NOMO-1 treated with DMSO at 0.1 percent for 48 hours (cell line): ENCODE measurements around the gene PTPMT1.
"Not testable (repeated sequence)": the region's sequence is repeated elsewhere in the genome, so short reads cannot be mapped to it uniquely, and the experiment has no call there.

Experiments
- DNase-seq: peaks from one replicate; lab custom pipeline; 2025; ENCODE audit not compliant: unreplicated experiment; lab: John Stamatoyannopoulos, UW

Gene PTPMT1, protein sequence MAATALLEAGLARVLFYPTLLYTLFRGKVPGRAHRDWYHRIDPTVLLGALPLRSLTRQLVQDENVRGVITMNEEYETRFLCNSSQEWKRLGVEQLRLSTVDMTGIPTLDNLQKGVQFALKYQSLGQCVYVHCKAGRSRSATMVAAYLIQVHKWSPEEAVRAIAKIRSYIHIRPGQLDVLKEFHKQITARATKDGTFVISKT

DNA sequence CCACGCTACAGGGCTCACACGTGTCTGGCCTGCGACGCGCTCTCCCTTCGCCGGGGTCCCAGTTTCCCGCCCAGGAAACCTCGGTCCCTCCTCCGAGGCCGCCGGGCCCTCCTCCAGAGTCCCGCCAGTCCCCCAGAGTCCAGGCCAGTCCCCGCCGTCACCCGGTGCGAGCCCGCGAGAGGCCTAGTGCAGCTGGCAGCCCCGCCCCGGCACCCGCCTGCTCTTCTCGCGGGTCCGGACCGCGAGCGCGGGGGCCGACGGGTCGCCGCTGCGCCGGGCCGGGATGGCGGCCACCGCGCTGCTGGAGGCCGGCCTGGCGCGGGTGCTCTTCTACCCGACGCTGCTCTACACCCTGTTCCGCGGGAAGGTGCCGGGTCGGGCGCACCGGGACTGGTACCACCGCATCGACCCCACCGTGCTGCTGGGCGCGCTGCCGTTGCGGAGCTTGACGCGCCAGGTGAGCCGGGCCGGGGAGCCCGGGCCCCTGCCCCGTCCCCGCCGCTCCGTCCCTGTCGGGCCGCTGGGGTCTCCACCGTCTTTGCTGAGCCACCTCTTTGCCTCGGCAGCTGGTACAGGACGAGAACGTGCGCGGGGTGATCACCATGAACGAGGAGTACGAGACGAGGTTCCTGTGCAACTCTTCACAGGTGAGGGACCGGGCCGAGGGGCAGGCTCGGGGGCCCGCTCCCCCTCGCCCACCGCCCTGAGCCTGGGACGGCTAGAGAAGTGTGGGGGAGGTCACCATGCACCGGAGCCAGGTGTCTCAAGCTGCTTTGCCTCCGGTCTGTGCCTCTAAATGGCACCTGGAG lies at the start of gene PTPMT1:
PTPMT1 (plus strand) TSS at position 260 of the 809 bp plus-strand sequence; CDS start at position 284, 24 bp downstream.
- DNase-seq: peak; percentile 60

DNA sequence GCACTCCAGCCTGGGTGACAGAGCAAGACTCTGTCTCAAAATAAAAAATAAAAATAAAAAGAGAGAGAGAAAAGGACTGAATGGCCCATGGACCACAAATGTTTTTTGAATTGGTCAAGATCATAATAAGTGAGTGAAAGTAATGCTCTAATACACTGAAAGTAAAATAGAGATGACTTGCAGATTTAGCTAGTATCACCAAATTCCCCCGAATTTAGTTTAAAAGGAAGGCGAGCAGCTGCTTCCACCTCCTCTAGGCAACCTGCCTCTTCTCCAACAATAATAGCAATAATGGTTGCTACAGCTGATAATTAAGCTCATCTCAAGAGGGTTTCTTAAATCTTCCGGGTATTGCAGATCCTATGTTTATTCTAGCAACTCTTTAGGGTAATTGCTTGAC lies 49.2 kb upstream of the PTPMT1 start:
- DNase-seq: no peak

DNA sequence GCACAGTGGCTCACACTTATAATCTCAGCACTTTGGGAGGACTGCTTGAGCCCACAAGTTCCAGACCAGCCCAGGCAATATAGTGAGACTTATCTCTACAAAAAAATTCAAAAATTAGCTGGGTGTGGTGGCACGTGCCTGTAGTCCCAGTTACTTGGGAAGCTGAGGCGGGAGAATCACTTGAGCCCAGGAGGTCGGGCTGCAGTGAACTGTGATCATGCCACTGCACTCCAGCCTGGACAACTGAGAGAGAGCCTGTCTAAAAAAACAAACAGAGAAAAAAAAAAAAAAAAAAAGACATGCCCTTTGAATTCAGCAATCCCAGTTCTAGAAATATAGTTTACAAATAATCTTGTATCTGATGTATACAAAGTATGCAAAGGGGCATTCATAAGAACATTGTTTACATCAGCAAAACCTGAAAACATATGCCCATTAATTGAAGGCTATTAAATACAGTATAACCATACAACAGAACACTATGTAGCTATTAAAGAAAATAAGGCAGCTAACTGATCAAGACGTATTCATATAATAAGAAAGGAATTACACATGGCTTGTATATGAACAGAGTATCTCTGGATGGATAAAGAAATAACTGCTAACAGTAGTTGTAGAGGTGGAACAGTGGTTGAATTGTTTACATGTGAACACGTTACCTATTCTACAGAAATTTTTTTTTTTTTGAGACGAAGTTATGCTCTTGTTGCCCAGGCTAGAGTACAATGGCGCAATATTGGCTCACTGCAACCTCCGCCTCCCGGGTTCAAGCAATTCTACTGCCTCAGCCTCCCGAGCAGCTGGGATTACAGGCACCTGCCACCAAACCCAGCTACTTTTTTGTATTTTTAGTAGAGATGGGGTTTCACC lies 48.2 kb upstream of the PTPMT1 start:
- no peak for DNase-seq

DNA sequence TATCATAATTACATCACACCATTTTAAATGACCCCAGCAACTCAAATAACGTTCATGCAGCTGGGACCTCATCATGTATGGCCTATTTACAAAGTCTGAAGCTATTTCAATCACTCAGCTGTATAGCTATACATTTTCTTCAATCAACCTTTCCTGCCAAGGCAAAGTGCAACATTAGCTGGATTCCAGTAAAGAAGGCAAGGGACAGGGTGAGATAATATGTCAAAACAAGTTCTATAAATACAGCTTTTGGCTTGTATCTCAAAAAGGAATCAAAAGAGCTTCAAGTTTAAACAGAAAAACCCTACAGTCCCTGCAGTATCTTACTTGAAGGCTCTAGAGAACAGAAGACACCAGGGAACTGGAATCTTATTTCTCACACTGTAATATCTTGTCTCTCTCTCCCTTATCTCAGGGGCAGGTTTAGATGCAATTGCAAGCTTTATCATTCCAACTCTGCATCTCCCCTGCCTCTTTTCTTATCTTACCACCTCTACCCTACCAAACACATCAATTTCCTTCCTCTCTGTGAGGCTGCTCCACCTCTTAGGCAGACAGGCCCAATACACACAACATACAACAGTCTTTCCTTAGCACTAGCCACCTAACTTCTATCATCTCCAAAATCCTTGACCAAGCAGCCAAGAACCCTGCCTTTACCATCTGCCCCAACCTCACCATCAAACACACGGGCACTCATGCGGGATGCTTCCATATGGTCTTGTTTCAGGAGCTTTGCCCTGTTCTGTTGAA lies 47.0 kb upstream of the PTPMT1 start:
- no peak for DNase-seq

DNA sequence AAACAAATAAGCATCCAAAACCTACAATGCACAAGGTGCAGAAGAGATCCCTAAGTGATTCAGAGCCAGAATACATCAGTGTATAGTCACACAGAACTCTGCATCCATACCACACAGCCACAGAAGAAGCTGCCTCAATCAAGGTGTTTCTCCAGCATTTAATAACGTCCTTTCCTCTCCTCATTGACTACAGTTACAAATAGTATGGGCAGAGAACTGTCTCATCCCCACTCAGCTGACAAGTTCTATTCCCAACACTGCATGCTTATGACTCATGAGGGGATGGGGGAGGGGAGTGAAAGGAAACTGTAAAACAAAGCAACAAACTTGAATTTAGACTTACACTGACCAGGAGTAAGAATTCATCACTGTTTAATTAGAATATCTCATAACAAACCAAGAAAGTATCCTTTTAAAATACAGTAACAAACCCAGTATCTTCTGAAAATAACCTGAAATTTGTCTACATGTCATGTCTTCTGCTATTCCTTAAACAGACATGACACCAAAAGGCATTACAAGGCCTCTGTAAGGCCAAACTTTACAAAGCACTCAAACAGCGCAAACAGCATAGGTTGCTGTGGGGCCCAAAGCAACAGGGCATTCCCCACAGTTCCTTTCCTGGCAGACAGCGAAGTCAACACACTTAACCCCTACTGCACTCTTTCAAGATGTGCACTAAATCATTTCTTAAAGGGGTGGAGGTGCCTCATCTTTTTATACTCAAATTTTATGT lies 41.7 kb upstream of the PTPMT1 start:
- DNase-seq: peak; percentile 9

DNA sequence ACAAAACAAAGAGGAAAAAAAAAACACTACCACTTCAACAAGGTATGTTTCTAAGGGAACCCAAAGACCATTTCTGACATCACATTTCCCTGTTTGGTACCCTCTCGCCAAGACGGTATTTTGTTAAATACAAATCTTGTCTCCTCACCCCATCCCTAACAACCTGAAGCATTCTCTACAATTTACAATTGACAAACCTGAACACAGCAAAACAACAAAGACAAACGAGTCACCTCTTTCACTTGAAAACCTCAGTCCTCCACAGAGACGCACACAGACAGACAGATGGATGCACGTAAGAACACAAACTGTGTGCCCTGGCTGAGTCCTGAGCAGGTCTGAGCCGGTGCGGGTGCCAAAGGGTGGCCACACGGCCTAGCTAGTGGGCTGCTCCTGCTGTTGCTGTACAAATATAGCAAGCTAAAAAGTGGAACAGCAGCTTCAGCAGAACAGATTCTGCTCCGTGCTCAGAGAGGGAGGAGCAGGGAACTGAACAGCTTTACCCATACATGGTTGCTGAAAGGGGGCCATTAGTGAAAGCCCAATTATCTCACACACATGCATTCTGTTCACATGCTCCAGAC lies 41.0 kb upstream of the PTPMT1 start:
- no peak for DNase-seq

DNA sequence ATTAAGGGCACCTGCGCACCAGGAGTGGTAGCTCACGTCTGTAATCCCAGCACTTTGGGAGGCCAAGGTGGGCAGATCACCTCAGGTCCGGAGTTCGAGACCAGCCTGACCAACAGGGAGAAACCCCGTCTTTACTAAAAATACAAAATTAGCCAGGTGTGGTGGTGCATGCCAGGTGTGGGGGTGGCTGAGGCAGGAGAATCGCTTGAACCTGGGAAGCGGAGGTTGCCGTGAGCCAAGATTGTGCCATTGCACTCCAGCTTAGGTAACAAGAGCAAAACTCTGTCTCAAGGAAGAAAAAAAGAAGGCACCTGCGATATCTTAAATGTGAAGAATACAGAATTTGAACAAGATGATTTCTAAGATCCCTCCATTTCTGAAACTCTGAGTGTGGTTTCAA lies 39.4 kb upstream of the PTPMT1 start:
- DNase-seq: not testable (repeated sequence)

DNA sequence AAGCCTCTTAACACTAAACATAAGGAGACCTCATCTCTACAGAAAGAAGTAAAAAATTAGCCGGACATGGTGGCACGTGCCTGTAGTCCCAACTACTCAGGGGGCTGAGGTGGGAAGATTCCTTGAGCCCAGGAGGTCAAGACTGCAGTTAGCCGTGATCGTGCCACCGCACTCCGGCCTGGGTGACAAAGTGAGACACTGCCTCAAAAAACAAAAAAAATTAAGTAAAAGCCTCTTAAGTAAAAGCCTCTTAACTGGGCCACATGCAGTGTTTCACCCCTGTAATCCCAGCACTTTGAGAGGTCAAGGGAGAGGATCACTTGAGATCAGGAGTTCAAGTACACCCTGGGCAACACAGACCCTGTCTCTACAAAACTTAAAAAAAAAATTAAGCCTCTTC lies 38.2 kb upstream of the PTPMT1 start:
- DNase-seq: no peak

DNA sequence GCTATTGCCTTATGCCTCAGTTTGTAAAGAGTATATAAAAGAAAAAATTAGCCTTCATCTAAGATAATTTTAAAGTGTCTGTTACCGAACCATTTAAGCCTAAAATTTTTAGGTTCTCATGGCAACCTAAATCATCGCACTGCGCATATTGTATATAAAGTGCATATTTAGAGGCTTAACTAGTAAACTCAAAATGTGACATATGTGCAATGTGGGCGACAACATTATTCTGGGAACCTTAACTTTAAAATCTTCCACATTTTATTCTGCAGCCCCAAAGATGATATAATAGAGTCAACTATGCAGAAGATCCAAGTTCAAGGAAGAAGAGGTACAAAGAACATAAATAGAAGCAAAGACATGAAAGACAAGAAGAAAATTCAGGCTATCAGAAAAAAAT lies 35.4 kb upstream of the PTPMT1 start:
- DNase-seq: no peak

DNA sequence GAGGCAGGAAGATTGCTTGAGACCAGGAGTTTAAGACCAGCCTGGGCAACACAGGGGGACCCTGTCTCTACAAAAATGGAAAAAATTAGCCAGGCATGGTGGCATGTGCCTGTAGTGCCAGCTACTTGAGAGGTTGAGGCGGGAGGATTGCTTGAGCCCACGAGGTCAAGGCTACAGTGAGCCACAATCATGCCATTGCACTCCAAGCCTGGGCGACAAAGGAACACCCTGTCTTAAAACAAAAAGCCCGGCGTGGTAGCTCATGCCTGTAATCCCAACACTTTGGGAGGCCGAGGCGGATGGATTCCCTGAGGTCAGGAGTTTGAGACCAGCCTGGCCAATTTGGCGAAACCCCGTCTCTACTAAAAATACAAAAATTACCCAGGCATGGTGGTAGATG lies 34.7 kb upstream of the PTPMT1 start:
- not testable (repeated sequence) for DNase-seq

DNA sequence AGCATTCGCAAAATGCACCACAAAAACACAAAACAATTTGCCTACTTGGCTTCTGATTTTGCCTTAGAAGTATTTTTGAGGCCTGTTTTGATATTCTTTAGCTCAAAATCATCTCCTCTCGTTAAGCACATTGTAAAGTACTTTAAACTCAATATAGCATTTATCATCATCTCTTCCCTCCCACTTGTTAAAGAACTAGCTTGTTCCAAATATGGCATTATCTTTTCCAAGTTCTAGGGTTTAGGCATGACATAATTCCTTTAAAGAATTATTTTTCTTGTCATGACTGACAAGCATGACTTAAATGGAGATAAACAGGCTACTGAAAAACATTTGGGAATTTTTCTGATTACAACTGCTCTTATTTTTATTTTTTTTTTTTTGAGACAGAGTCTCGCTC lies 33.7 kb upstream of the PTPMT1 start:
- DNase-seq: no peak

DNA sequence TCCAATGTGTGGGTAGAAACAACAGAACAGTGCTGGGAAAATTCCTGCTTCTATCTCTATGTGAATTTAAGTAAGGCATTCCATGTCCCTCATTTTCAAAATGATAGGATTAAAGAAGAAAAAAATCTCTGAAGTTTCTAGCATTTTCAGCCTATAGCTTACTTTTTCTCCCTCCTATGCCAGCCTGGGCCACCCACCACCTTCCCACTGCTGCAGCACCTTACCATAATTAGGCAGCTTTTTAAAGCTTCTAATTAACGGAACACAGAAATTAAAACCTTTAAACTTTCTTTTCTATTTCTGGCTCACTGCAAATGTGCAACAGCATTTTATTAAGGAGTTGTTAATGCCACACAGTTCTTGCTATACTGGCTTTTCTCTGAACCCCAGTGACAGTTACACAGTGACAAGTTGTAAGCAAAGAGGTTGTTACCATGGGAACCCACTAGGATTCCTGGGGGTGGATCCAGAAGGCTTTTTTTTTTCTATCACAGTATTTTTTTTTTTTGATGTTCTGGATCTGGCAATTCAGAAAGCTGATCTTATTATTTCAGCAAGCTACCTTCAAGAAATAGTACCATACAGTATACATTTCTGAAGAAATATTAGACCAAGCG lies 32.7 kb upstream of the PTPMT1 start:
- DNase-seq: no peak

DNA sequence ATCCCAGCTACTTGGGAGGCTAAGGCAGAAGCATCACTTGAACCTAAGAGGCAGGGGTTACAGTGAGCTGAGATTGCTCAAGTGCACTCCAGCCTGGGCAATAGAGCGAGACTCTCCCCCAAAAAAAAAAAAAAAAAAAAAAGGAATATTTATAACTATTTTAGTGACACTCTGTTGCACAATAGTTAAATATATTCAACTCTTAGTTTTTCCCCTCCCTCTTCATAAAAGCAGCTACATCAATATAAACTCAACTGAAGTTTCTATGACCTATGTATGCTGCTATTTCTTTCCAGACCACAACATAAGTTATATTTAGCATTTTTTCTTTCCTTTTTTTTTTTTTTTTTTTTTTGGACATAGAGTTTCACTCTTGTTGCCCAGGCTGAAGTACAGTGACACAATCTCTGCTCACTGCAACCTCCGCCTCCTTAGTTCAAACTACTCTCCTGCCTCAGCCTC lies 31.7 kb upstream of the PTPMT1 start:
- DNase-seq: peak; percentile 38

DNA sequence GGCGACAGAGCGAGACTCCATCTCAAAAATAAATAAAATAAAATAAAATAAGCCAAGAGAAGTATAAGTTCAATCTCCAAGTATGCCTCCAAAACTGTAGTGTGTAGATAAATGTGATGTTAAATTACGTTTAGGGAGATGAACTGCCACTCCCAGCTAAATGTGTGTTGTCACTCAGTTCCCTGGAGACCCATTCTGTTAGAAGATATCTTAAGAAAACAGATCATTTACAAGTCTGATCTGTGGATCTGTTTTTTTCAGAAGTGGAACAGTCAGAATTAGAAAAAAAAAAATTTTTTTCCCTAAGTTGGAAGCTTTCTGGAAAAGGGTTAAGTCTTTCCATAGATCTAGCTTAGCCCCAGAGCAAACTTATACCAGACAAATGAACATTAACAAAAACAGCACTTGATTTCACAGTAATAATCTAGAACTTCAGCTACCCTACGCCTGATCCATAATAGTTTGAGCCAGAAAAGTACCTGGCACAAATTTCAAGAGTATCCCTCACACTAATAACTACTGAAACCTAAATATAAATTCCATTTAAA lies 30.6 kb upstream of the PTPMT1 start:
- DNase-seq: no peak

DNA sequence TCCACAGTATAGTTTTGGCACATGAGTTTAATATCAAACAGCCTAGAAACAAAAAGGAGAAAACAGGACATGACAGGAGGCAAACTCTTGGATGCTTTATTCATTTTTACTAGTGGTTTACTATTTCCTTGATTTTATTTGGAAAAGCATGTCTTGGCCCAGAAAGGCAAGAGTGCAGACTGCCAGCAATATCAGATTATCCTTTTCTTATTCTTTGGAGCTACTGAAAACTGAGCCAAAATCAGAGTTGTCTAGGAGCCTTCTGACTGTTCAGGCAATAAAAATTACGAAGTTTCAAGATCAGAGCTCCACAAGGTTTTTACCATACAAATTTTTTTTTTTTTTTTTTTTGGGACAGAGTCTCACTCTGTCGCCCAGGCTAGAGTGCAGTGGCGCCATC lies 28.5 kb upstream of the PTPMT1 start:
- no peak for DNase-seq

DNA sequence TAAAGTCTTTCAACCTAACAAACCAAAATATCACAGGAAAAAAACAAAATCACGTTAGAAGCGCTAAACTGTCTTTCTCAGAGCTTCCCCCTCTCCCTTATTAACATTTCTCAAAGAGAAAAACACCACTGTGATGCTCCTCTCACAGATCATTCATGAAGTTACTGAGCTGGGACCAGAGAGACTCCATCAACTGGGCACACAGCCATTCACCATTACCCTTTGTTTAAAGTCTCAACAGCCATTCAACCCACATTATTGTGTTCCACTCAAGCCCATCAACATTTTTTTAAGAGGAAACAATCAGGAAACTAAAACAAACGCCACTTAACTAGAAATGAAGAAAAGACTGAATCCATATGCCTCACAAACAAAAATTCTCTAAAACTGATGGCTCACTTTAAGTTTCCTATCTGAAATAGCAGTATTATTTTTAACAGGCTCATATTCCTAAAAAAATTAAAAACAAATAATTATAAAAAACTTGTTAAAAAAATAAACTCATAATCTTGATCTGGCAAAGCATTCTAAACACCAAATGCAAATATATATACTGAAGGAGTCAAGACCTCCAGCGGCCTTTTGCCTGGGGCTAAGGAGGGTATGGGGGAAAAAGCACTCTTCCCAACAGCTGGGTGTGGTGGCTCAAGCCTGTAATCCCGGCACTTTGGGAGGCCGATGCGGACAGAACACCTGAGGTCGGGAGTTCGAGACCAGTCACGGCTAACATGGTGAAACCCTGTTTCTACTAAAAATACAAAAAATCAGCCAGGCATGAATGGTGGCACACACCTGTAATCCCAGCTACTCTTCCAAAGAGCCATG lies 26.4 kb upstream of the PTPMT1 start:
- no peak for DNase-seq

DNA sequence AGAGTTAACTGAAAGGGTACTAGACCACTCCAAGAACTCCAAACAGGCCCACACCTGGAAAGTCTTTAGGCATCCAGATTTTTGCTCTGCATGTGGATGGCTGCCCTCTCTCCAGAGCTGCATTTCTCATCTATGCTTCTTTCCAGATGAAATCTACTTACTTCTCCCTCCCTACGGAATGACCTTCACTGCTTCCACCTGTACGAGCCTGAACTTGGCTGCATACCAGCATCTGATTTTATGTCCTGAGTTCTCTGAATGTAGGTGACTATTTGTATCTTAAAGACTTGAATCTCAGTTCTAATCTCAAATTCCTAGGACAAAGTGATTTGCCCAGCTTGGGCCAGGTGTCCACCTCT lies 25.7 kb upstream of the PTPMT1 start:
- DNase-seq: no peak

DNA sequence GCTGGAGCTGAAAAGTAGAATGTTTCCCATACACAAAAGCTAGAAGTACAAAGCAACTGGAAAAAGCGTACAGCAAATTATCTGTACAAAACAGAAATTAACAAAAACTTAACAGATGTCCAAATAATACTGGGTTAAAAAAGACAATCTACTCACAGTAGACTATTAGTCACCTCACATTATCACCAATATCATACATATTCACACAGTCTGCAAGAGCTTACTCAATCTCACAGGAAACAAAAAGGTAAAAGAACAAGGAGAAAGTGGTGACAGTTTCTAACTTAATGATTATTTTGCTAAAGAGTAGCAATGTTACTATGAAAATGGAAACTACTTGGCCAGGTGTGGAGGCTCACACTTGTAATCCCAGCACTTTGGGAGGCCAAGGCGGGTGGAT lies 24.3 kb upstream of the PTPMT1 start:
- DNase-seq: no peak
